HG03558 (cell line): ENCODE measurements around the gene TBX5.

Experiments used
- ATAC-seq: cut with Tn5 transposase; IDR thresholded peaks from one replicate; pipeline ENCODE4 v1.9.1; 2021; ENCODE audit warnings: moderate number of reproducible peaks; ENCODE audit not compliant: unreplicated experiment; ENCODE audit errors: extremely low read depth

The TBX5 gene

DNA sequence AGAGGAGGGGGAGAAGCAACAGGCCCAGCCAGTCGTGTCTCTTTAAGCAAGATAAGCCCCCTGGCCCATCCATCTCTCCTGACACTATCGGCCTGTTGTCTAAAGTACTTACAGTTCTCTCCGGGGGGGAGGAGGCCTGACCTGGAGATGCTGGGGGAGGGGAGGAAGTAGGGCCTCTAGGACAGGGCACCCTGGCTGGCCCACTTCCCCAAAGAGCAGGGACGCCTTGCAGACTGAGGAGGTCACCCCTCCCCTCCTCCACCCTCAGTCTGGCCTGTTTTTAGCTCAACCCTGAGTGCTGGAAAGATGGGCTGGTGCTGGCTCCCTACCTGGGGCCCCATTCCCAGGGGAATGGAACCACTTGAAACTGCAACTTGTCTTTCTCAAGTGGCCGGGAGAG, 70.3 kb downstream of the TBX5 start:
- ATAC-seq = no peak

DNA sequence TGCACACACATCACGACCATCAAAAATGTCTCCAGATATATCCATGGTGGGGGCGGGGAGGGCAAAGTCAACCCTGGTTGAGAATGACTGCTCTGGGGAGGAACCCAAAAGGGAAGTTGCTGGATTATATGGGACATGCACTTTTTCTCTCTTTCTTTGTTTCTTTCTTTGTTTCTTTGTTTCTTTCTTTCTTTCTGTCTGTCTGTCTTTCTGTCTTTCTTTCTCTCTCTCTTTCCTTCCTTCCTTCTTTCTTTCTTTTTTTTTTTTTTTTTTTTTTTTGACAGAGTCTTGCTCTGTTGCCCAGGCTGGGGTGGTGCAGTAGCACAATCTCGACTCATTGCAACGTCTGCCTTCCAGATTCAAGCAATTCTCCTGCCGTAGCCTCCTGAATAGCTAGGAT, 71.5 kb downstream of the TBX5 start:
- ATAC-seq = no peak

DNA sequence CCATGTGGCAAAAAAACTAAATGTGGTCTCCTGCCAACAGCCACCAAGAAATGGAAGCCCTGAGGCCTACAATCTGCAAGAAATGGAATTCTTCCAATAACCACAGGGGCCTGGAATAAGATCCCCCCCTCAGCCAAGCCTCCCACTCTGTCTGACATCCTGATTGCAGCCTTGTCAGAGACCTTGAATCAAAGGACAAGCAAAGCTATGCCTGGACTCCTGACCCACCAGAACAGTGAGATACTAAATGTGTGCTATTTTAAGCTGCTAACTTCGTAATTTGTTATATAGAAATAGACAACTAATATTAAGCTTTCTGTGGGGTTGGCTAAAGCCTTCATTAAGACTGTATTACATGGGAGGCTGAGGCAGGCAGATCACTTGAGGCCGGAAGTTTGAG, 77.7 kb downstream of the TBX5 start:
- ATAC-seq = no peak

DNA sequence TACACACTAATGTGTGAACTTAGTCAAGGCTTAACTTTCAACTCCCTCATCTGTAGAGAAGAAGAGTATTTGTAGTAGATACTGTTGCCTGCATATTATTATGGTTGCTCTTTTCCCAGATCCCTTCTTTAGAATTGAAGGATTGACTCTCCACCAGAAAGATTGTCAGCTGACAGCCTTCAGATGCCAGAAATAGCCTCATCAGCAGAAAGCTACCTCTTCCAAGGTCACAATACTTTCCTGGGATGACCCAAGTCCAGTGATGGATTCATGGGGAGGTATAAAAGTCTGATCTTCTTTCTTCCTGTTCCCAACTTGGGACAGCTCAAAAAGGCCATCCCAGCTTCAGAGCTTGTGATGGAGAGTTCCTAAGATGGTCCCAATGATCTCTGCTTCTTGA, 78.2 kb downstream of the TBX5 start:
- ATAC-seq = no peak

- ATAC-seq = no peak
Measured at GRCh38 chr12:114321524-114321923, 84.4 kb downstream of the TBX5 start.

DNA sequence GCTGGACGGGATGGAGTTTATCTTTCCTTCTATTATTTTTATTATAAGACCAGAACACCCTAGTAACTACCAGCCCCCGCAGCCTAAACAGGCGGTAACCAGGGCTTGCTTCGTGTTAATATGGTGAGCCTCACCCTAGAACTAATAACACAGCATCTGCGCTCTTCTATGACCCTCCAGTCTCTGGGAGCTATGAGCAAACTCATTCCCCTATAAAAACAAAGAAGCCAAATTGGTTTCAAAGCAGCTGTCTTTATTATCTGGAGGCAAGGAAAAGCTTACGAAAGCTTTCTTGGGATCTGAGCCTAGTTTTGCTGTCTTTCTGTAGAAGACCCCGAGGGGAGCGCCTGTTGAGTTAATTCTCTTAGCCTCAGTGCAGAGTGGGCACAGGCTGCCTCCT, 85.0 kb downstream of the TBX5 start:
- ATAC-seq = no peak

DNA sequence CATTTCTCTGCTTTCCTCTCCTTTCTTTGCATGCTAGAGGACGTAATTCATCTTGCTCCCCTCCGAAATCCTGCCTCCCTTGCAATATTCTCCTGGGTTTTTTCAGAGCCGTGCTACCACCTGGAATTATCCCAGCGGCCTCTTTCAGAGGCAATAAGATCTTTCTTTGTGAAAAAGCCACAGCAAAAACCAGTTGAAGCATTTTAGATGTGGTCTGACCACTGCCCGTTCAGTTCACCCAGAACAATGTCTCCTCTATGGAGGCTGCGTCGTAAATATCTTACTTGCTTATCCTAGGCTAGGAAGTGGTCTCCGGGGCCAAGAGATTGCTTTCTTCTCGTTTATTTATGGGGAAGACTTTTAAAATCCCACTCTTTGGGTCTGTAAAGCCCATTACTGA, 85.8 kb downstream of the TBX5 start:
- no peak for ATAC-seq

GRCh38 chr12:114319422-114319821, 86.5 kb downstream of the TBX5 start:
- no peak for ATAC-seq

GRCh38 chr12:114318984-114319383, 87.0 kb downstream of the TBX5 start:
- no peak for ATAC-seq

GRCh38 chr12:114316076-114316475, 89.9 kb downstream of the TBX5 start:
- ATAC-seq = no peak

- no peak for ATAC-seq
Measured at GRCh38 chr12:114314974-114315720, 90.8 kb downstream of the TBX5 start.

DNA sequence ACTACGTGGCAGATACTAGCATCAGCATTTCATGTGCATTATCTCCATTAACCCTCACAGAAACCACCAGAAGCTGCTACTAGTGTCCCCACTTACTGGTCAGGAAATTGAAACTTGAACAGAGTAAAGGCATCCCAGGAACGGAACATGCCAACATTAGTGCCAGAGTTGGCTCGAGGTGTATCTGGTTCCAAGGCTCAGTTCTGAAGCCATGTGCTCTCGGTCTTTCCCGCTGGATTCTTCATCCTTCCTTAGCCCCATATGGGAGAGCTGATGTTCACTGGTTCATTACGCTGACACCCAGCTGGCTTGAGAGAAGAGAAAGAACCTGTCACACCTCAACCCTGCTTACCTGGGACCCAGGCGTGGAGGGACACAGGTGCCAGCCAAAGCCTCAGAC, 91.5 kb downstream of the TBX5 start:
- ATAC-seq = no peak

- ATAC-seq = no peak
Measured at GRCh38 chr12:114313910-114314309, 92.0 kb downstream of the TBX5 start.

DNA sequence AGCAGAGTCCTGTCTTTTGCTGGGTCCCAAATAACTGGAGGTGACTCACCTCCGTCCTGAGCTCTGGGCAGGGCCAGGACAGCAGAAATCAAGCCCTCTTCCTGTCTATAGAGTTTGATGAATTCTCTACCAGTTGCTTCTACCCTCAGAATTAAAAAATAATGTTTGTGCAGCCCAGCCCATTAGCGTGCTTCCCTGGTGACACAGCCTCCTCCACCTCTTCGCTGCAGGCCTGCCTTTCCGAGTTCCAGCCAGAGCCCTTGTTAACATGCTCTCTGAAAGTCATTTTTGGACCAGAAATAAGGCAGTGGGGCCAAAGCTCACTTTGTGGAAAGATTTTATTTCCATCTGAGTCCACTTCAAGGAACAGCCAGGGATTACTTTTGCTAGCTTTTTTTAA, 94.0 kb downstream of the TBX5 start:
- no peak for ATAC-seq

GRCh38 chr12:114306646-114307045, 99.3 kb downstream of the TBX5 start:
- no peak for ATAC-seq

DNA sequence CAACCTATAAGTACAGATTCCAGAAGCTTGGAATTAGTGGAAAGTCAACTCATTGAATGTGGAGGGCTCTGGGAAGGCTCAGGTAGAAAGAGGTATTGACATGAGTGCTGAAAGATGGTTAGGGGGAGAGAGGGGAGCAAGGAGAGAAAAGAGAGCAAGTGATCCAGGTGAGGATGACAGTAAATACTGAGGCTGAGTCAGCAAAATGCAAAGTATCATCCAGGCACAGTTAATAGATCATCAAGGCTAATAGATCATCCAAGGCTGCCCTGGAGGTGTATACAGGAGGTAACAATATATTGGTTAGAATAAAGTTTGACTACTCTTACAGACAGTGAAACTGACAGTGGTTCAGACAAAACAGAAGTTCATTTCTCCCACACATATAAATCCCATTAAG, 100.5 kb downstream of the TBX5 start:
- no peak for ATAC-seq
